HG03045 (cell line): Measurements from ENCODE around the gene SYNM.
A peak's percentile ranks its signal among the peaks of the same experiment; 100 is the strongest.
"Not testable (repeated sequence)": the region's sequence is repeated elsewhere in the genome, so short reads cannot be mapped to it uniquely, and the experiment has no call there.

ENCODE experiments used
- ATAC-seq: cut with Tn5 transposase; IDR thresholded peaks from one replicate; pipeline ENCODE4 v1.9.1; 2021; ENCODE audit warnings: mild to moderate bottlenecking, moderate library complexity; ENCODE audit not compliant: unreplicated experiment

The SYNM gene, protein sequence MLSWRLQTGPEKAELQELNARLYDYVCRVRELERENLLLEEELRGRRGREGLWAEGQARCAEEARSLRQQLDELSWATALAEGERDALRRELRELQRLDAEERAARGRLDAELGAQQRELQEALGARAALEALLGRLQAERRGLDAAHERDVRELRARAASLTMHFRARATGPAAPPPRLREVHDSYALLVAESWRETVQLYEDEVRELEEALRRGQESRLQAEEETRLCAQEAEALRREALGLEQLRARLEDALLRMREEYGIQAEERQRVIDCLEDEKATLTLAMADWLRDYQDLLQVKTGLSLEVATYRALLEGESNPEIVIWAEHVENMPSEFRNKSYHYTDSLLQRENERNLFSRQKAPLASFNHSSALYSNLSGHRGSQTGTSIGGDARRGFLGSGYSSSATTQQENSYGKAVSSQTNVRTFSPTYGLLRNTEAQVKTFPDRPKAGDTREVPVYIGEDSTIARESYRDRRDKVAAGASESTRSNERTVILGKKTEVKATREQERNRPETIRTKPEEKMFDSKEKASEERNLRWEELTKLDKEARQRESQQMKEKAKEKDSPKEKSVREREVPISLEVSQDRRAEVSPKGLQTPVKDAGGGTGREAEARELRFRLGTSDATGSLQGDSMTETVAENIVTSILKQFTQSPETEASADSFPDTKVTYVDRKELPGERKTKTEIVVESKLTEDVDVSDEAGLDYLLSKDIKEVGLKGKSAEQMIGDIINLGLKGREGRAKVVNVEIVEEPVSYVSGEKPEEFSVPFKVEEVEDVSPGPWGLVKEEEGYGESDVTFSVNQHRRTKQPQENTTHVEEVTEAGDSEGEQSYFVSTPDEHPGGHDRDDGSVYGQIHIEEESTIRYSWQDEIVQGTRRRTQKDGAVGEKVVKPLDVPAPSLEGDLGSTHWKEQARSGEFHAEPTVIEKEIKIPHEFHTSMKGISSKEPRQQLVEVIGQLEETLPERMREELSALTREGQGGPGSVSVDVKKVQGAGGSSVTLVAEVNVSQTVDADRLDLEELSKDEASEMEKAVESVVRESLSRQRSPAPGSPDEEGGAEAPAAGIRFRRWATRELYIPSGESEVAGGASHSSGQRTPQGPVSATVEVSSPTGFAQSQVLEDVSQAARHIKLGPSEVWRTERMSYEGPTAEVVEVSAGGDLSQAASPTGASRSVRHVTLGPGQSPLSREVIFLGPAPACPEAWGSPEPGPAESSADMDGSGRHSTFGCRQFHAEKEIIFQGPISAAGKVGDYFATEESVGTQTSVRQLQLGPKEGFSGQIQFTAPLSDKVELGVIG (N-terminal part only)

DNA sequence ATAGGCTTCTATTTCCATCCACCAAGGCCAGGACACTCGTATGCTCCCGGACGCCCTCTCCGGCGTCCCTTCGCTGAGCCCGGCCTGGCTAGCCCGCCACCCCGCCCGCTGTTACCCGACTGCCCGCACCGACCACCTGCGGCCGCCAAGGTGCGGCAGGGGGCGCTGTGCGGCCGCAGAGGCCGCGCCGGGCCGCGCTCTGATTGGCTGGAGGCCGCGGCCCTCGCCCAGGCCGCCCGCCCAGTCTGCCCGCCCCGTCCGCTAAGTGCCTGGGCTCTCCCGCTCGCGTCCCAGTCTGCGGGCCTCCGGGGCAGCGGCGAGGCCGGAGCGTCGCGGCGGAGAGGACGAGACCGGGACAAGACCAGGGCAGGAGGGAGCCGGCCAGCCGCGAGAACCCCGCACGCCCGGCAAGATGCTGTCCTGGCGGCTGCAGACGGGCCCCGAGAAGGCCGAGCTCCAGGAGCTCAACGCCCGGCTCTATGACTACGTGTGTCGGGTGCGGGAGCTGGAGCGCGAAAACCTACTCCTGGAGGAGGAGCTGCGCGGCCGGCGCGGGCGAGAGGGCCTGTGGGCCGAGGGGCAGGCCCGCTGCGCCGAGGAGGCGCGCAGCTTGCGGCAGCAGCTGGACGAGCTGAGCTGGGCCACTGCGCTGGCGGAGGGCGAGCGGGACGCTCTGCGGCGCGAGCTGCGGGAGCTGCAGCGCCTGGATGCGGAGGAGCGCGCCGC, at the start of gene SYNM:
SYNM (plus strand) TSS at position 293 of the 726 bp plus-strand sequence; CDS start at position 413, 120 bp downstream.
- ATAC-seq, result peak; percentile 75

DNA sequence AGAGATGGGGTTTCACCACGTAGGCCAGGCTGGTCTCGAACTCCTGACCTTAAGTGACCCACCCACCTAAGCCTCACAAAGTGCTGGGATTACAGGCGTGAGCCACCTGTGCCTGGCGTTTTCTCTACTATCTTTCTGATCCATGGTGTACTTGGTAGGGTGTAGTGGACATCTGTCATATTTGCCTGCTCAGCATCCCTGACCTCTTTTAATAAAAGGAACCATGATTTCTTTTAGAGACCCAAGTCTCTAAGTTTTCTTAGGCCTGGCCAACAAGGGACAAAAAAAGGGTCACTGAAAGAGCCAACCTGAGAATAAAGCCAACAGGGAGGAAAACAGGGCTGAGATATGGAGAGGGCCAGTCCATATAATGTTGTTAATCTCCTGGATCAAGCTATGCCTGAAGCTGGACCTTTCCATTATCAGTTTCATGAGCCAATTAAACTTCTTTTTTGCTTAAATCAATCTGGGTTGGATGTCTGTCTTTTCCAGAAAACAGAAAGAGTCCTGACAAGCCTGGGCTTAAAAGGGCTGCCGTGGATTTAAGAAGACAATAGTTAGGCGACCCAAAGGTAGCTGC, 49.2 kb upstream of the SYNM start:
- no peak for ATAC-seq

DNA sequence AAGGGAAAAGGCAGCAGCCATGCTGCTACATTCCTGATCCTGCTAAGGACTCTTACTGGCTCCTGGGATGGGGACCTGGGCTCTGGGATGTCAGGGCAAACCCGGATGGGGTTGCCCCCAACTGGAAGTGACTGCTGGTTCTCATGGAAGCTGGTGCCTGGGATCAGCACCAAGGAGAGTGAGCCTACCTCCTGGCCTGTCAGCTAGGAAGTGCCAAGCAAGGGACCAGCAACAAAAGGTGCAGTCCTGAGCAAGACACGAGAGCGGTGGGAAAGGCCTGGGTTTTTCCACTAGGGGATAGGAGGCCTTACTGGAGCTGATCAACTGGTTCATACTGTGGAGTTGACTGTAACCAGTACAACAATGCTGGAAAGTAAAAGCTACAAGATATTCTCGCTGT, 47.9 kb upstream of the SYNM start:
- no peak for ATAC-seq

DNA sequence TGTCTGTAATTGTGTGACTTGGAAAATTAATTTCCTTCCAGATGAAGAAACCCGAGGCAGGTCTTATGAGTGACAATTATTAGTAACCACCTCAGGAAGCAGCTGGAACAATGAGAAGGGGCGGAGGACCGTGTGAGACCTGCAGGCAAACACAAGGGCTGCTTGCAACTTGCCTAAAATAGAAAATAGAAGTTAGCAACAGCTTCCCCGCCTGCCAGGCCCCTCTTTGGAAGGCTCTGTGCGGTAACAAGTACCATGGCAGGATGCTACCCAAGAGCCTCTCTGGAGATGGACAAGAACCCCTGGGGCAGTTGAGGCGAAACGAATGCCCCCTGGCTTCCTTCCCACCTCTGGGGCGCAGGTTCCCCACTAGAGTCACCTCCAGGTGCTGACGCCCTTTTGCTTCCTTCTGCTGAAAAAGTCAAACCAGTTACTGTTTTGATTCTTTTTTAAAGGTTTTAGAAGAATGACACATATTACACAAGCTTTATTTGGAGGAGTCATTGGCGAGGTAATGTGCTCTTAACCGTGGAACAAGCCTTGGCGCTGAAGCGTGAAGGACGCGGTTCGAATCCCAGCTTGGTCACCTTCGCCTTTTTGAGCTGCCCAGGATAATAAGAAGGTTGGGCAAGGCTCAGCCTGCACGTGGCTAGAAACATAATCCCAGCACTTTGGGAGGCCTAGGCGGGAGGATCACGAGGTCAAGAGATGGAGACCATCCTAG, 47.0 kb upstream of the SYNM start:
- no peak for ATAC-seq

DNA sequence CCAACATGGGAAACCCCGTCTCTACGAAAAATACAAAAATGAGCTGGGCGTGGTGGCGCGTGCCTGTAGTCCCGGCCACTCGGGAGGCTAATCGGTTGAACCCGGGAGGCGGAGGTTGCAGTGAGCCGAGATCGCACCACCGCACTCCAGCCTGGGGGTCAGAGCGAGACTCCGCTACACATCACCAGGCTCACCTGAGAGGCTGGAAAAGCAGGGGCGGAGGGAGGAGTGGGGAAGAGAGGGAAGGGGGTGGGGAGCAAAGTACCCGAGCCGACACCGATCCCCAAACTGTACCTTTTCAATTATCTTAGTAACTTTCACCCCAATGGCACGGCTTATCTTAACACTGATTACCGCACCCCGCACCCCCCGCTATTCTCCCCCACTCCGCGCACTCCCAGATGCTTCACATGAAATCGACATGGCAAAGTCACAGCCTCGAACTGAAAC, 46.4 kb upstream of the SYNM start:
- no peak for ATAC-seq

DNA sequence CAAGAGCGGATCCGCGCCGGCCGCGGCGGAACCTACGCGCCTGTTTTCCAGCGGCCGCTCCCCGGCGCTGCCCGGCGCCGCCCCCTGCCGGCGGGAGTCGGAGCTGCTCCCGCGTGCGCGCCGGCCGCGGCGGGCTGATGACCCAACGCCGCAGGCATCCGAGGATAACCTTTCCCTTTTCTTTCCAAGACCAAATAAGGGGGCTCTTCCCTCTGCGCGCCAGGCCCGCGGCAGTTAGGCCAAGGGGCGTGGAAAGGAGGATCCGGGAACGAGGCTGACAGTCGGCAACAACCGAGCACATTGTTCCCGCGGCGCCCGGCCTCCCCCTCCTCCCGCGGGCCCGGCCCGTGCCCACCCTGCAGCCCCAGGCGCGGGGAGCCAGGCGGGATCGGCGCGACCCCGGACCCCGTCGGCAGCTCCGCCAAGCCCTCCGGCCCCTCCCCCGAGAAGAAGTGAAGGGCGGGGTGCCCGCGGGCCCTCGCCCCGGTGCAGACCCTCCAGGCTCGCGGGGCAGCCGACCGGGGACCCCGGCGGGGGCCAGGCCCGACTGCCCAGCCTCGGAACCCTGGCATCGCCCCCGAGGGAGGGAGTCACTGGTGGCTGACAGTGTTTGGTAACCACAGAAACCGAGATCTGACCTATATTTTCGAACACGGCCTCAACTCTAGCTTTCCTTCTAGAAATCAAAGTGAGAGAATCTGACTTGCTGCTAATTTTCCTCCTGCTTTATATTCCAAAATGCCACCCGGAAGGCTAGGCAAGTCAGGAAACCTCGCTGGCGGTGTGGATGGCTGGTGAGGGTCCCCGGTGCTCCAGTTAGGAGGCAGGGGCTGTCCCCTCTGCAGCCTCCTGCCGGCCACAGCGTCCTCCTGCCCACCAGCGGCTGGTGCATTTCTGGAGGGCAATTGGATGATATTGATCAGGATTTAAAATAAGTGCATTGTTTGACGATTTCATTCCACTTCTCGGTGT, 45.6 kb upstream of the SYNM start:
- peak; percentile 78 for ATAC-seq

DNA sequence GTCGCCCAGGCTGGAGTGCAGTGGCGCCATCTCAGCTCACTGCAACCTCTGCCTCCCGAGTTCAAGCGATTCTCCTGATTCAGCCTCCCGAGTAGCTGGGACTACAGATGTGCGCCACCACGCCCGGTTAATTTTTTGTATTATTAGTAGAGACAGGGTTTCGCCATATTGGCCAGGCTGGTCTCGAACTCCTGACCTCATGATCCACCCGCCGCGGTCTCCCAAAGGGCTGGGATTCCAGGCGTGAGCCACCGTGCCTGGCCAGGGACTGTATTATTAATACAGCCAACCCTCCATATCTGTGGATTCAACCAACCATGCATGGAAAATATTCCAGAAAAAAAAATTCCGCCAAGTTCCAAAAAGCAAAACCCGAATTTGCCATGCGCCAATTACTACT, 44.7 kb upstream of the SYNM start:
- ATAC-seq, result not testable (repeated sequence)

DNA sequence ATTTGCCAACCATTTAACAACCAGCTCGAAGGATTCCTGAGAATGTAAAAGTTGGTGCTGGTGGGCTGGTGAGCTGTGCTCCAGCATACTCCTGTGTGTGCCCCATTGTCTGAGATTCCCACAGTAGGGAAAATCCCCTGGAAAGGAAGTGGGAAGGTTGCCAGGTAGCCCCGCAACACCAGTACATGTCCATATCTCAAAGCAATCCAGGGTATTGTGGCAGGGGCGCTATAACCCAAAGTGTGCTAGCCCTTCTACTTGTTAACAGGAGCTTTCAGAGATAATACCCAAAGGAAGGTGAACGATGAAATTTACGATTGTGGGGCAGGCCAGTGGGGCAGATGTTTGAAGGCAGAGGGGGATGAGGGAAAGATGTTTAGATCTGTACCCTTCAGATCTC, 42.7 kb upstream of the SYNM start:
- no peak for ATAC-seq

DNA sequence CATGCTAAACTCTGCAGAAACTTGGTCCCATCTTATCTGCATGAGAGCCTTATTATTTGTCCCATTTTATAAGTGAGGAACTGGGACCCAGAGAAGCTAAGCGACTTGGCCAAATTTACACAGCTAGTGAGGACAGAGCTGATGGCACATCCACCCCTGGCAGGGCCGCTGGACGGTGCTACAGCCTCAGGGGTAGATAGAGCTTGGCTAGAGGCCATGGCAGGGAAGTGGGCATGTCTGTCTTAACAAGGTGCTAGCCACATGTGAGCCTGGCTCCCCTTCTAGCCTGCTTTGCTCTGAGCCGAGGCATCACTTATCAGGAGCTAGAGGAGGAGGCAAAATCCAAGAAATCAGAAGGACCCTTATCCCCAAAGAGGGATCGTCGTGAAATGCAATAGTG, 36.7 kb upstream of the SYNM start:
- ATAC-seq, result no peak

DNA sequence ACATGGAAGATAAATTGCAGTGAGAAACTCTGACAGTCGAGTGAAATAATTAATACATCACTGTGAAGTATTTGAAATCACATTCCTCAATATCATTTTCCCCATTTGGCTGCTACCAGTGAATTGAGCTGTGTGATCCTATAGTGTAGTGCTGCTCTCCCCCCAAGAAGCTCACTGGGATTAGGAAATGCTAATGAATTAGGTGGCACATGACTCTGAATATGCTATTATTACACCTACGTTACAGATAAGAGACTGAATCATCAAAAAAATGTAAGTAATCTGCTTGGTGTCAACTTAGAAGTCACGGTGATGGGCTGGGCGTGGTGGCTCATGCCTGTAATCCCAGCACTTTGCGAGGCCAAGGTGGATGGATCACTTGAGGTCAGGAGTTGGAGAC, 34.7 kb upstream of the SYNM start:
- ATAC-seq, result no peak

DNA sequence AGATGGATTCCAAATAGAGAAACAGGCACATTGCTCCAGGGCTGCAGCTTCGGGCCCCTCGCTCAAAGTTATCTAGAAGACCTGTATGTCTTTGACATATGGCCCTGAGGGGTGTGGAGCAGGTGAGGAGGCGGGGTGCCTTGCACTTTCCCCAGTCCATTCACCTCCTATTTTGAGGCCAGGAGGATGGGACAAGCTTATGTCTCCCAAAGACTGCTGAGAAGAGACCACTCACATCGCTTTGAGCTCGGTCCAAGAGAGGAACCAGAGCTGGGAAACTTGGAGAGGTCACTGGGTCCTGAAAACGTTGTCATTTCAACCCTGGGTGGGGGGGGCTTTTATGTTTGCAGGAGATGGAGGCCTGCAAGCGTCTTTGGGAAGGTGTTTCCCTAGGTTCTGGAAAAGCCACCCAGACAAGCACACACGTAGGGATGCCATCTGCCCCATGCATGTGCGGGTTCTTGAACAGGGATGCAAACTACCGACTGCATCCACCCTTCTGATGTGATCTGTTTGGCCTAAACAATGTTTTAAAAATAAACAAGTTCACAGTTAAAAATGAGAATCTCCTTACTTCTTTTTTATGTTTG, 33.7 kb upstream of the SYNM start:
- ATAC-seq, result no peak

DNA sequence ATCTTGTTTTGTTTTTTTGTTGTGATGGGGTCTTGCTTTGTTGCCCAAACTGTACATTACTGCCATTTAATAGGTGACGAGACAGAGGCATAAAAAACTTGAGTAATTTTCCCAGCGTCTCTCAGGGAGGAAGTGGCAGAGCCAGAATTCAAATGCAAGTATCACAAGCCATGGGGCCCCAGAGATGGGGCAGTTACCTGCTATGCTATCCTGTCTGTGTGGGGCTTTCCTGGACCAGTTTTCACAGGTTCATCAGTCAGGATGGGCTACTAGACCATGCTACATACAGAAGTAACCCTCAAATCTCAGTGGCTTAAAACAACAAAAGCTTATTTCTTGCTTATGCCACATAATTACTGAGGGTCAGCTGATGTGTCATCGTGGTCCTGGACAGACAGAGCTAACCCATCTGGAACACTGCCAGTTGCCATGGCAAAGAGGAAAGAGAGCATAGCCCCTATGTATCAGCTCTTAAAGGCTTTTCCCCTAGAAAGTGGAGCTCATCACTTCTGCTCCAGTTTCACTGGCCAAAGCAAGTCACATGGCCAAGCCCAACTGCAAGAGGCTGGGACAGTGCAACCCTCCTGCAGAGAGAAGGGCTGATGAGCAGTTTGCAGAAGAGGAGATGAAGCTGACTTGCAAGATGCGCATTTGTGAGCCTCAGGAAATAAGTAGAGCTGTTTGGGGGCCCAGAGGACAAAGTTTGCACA, 31.7 kb upstream of the SYNM start:
- no peak for ATAC-seq

DNA sequence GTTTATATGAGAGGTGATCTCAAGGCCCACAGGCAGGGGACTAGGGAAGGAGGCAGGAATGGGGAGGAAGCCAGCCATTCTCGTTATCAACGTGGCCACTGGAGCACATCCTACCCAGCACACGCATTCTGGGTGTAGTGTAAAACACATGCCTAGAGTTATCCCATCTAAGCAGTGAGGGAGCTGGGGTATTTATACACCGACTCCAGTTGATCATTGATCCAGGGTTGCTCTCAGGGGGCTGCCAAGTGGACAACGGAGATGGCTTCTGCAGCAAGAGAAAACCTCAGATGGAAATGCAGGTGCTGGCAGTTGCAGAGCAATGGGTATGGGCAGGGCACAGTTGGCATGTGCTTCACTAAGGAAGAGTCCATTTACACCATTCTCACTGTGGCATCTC, 30.4 kb upstream of the SYNM start:
- ATAC-seq, result no peak

DNA sequence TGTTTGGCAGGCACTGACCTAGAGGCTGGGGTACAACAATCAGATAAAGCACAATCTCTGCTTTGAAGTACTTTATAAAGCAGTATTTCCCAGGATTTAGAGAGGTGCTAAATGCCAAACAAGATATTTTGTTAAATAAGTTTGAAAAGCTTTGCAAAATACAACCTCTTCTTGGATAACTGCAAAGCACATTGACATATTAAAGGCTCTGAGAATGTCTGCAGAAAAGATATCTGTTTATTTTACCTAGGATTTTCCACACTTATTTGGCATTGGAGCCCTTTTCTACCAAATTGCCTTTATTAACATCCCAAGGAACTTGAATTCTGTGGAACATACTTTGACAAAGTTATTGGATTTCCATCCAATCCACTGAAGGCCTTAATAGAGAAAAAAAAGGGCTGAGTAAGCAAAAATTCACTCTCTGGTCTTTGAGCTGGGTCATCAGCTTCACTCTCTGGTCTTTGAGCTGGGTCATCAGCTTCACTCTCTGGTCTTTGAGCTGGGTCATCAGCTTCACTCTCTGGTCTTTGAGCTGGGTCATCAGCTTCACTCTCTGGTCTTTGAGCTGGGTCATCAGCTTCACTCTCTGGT, 29.7 kb upstream of the SYNM start:
- not testable (repeated sequence) for ATAC-seq

DNA sequence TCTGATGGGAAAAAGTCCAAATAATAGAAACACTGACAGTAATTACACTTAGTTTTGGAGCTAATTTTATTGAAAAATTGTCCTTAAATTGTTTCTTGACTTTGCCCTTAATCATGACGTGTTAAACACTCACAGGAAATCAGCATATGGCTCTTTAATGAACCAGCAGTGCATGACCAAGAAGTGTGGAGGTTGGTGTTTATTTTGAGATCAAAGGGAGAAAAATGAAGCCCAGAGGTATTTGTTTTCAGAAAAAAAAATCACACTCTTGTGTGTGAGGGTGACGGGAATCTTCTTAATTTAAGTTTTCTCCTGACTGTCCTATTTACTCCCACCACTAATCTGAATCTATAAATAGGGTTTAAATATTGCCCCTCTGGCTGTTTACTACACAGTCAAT, 28.8 kb upstream of the SYNM start:
- no peak for ATAC-seq

DNA sequence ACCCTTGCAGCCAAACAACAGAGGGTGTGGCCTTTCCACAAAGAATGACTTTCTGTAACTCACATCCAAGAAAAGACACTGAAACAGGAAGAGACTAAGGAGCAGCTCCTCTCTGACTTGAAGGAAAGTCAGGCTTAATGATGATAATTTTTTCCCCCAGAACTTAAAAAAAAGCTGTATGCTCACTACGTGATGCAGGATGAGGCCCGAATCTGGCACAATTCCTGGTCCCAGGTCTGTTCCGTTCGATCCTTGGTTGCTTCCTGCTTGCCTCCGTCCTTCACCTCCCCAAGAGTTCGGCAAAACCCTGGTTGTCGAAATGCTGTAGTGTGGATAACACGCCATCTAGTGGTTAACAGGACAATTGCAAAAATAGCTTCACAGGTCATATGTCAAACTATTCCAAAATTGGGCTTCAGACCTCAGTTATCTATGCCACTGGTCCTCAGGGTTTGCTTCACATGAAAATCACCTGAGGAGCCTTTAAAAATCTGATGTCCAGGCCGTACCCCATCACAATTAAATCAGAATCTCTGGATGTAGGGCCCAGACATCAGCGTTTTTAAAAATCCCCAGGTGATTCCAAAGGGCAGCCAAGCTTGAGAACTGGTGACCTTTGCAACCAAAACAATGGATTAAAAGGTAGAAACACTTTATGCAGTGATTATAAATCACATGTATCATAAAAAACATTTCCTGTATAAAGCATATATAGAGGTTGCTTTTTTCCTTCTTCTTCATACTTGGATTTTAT, 28.1 kb upstream of the SYNM start:
- ATAC-seq, result peak; percentile 95
